Osteoblast (primary cell): Measurements from ENCODE around the gene ABI2. TPM values are rescaled to one million over a fixed set of nuclear protein-coding genes. Genes with fewer than 3 reads are reported as not detected.
A peak's percentile ranks its signal among the peaks of the same experiment; 100 is the strongest.

Experiments used
- DNase-seq: peaks from one replicate; pipeline ENCODE4 v3.0.0; 2011; ENCODE audit warnings: low spot score, mixed read lengths; ENCODE audit not compliant: insufficient read length; ENCODE audit errors: missing footprints
- H2AFZ ChIP-seq: 2 replicates; pipeline ENCODE4 v1.6.0; 2011; ENCODE audit warnings: mild to moderate bottlenecking, low read length
- H3K27ac ChIP-seq: 2 replicates; pipeline ENCODE4 v1.5.1; 2011; ENCODE audit warnings: mild to moderate bottlenecking, low read depth, low read length, moderate library complexity
- H3K27me3 ChIP-seq: 2 replicates; pipeline ENCODE4 v1.6.0; 2012; ENCODE audit warnings: mild to moderate bottlenecking, control low read depth, inconsistent platforms, low read length, moderate library complexity; ENCODE audit not compliant: insufficient read depth
- H3K36me3 ChIP-seq: 2 replicates; pipeline ENCODE4 v1.5.1; 2011; ENCODE audit warnings: mild to moderate bottlenecking, low read length, control low read depth, moderate library complexity; ENCODE audit not compliant: insufficient read depth
- H3K4me1 ChIP-seq: 2 replicates; pipeline ENCODE4 v1.5.1; 2011; ENCODE audit warnings: mild to moderate bottlenecking, low read length, control low read depth, moderate library complexity; ENCODE audit not compliant: insufficient read depth
- H3K4me2 ChIP-seq: 2 replicates; pipeline ENCODE4 v1.6.0; 2011; ENCODE audit warnings: mild to moderate bottlenecking, low read length; ENCODE audit not compliant: insufficient read depth
- H3K4me3 ChIP-seq: fragments of 200-600 bp; sonication (generic); 3 replicates; pipeline ENCODE4 v1.5.1; 2012; ENCODE audit warnings: mild to moderate bottlenecking, low read length, inconsistent platforms; ENCODE audit not compliant: insufficient read depth
- H3K79me2 ChIP-seq: 2 replicates; pipeline ENCODE4 v1.6.0; 2012; ENCODE audit warnings: mild to moderate bottlenecking, low read length, control low read depth, inconsistent platforms; ENCODE audit not compliant: insufficient read depth
- H3K9me3 ChIP-seq: 2 replicates; pipeline ENCODE4 v1.5.1; 2011; ENCODE audit warnings: low read depth, low read length, control low read depth
- H4K20me1 ChIP-seq: 2 replicates; pipeline ENCODE4 v1.6.0; 2012; ENCODE audit warnings: mild to moderate bottlenecking, low read length, control low read depth; ENCODE audit not compliant: insufficient read depth
- CTCF ChIP-seq: IDR thresholded peaks from 2 replicates; pipeline ENCODE4 v1.5.1; 2011; ENCODE audit warnings: mild to moderate bottlenecking, low read depth, low read length, moderate library complexity; ENCODE audit errors: extremely low read depth
- total RNA-seq: library from RNA; depleted of rRNA; stranded (reverse); fragments of >200 nt; gene quantifications from 2 replicates; pipeline ENCODE4 v1.2.3, GENCODE V29; 2012

The ABI2 gene
- total RNA-seq, 1 donor, result 38.7 TPM

- no peak overlapping the region for H3K4me3 ChIP-seq
- peaks cover 6% of the 10 kb centered on the region for H3K4me1 ChIP-seq
- no peaks in the 10 kb centered on the region for H3K27me3 ChIP-seq
- H3K79me2 ChIP-seq, result peaks cover 77% of the 10 kb centered on the region
- no peak overlapping the region for H3K4me2 ChIP-seq
- H3K36me3 ChIP-seq, result peaks cover 49% of the 10 kb centered on the region
- peaks cover 5% of the 10 kb centered on the region for H4K20me1 ChIP-seq
- no peak for DNase-seq
- no peak overlapping the region for H2AFZ ChIP-seq
- H3K9me3 ChIP-seq, result no peaks in the 10 kb centered on the region
- TF ChIP-seq CTCF, result no peak
- H3K27ac ChIP-seq, result no peak overlapping the region
Measured at GRCh38 chr2:203471323-203471722, 143.1 kb downstream of the ABI2 start.

GRCh38 chr2:203476881-203477280 lies 148.7 kb downstream of the ABI2 start:
- DNase-seq, result no peak
- peaks cover 79% of the 10 kb centered on the region for H3K79me2 ChIP-seq

GRCh38 chr2:203480623-203481022 lies 152.4 kb downstream of the ABI2 start:
- no peak for TF ChIP-seq CTCF
- Histone ChIP-seq H3K4me3 (no peak overlapping the region), H3K4me1 (no peaks in the 10 kb centered on the region), H3K27me3 (no peaks in the 10 kb centered on the region), H4K20me1 (peaks cover 7% of the 10 kb centered on the region), H2AFZ (no peak overlapping the region), H3K27ac (no peak overlapping the region), H3K36me3 (peaks cover 70% of the 10 kb centered on the region), H3K79me2 (peaks cover 86% of the 10 kb centered on the region), H3K9me3 (no peaks in the 10 kb centered on the region), H3K4me2 (no peak overlapping the region)
- DNase-seq, result no peak

More at GRCh38 chr2:203476881-203477280, 148.7 kb downstream of the ABI2 start:
- Histone ChIP-seq H3K4me1 (peaks cover under 1% of the 10 kb centered on the region), H3K27ac (no peak overlapping the region), H3K4me3 (no peak overlapping the region), H2AFZ (no peak overlapping the region), H4K20me1 (peaks cover 8% of the 10 kb centered on the region), H3K27me3 (no peaks in the 10 kb centered on the region), H3K4me2 (no peak overlapping the region), H3K9me3 (no peaks in the 10 kb centered on the region), H3K36me3 (peaks cover 55% of the 10 kb centered on the region)
- TF ChIP-seq CTCF, result no peak

GRCh38 chr2:203484266-203485112 lies 156.3 kb downstream of the ABI2 start:
- H3K27ac ChIP-seq, result peak overlapping the region; percentile 13
- no peak overlapping the region for H3K4me2 ChIP-seq
- H3K4me3 ChIP-seq, result no peak overlapping the region
- no peaks in the 10 kb centered on the region for H3K27me3 ChIP-seq
- peaks cover 92% of the 10 kb centered on the region for H3K79me2 ChIP-seq
- peaks cover 8% of the 10 kb centered on the region for H4K20me1 ChIP-seq
- no peaks in the 10 kb centered on the region for H3K9me3 ChIP-seq
- H3K4me1 ChIP-seq, result peaks cover 3% of the 10 kb centered on the region
- DNase-seq, result no peak
- peak; percentile 49 for TF ChIP-seq CTCF
- peaks cover 84% of the 10 kb centered on the region for H3K36me3 ChIP-seq
- H2AFZ ChIP-seq, result no peak overlapping the region
